GM23338 (cell line): ENCODE measurements around the gene PCTP. TPM values are rescaled to one million over a fixed set of nuclear protein-coding genes. Genes with fewer than 3 reads are reported as not detected.

Source experiments
- ATAC-seq: fragments of 200-7000 bp; cut with Tn5 transposase; 3 replicates; pipeline ENCODE4 v1.9.1; 2020
- DNase-seq: peaks from one replicate; pipeline ENCODE4 v3.0.0-alpha.2; 2015; ENCODE audit warnings: low spot score
- H2AFZ ChIP-seq: fragments of 200-600 bp; sonication (generic); 2 replicates; pipeline ENCODE4 v1.8.0; 2016; ENCODE audit warnings: antibody characterized with exemption, mild to moderate bottlenecking, moderate library complexity
- H3F3A ChIP-seq: fragments of 200-600 bp; sonication (generic); replicated peaks from 2 replicates; pipeline ENCODE4 v1.8.0; 2017; ENCODE audit warnings: antibody characterized with exemption, mixed run types, low read depth
- H3K27ac ChIP-seq: fragments of 200-600 bp; sonication (generic); 2 replicates; pipeline ENCODE4 v1.6.1; 2016; ENCODE audit warnings: low read depth
- H3K27me3 ChIP-seq: fragments of 200-600 bp; sonication (generic); 2 replicates; pipeline ENCODE4 v1.8.0; 2016; ENCODE audit warnings: mild to moderate bottlenecking, mixed run types, moderate library complexity; ENCODE audit not compliant: insufficient read depth
- H3K36me3 ChIP-seq: fragments of 200-600 bp; sonication (generic); 2 replicates; pipeline ENCODE4 v1.8.0; 2016; ENCODE audit warnings: mild to moderate bottlenecking; ENCODE audit not compliant: insufficient read depth
- H3K4me1 ChIP-seq: fragments of 200-600 bp; sonication (generic); 2 replicates; pipeline ENCODE4 v1.8.0; 2016; ENCODE audit warnings: mild to moderate bottlenecking, moderate library complexity; ENCODE audit not compliant: insufficient read depth
- H3K4me2 ChIP-seq: fragments of 200-600 bp; sonication (generic); 2 replicates; pipeline ENCODE4 v1.7.1; 2017; ENCODE audit warnings: mixed run types
- H3K4me3 ChIP-seq: fragments of 200-600 bp; sonication (generic); 2 replicates; pipeline ENCODE4 v1.6.1; 2016; ENCODE audit warnings: mixed run types
- H3K79me2 ChIP-seq: fragments of 200-600 bp; sonication (generic); replicated peaks from 2 replicates; pipeline ENCODE4 v1.8.0; 2017; ENCODE audit warnings: mild to moderate bottlenecking; ENCODE audit not compliant: insufficient read depth
- H3K9me2 ChIP-seq: fragments of 200-600 bp; sonication (generic); 2 replicates; pipeline ENCODE4 v1.8.0; 2017; ENCODE audit not compliant: insufficient read depth
- H4K20me1 ChIP-seq: fragments of 200-600 bp; sonication (generic); replicated peaks from 2 replicates; pipeline ENCODE4 v1.8.0; 2017; ENCODE audit warnings: mild to moderate bottlenecking; ENCODE audit not compliant: insufficient read depth
- H3K27ac Mint-ChIP-seq: 2 replicates; pipeline ENCODE4 v1.8.0; 2020; ENCODE audit warnings: inconsistent platforms, mild to moderate bottlenecking, moderate library complexity, mixed read lengths
- H3K27me3 Mint-ChIP-seq: 3 replicates; pipeline ENCODE4 v1.8.0; 2022; ENCODE audit warnings: low read depth, mild to moderate bottlenecking, moderate library complexity, mixed read lengths, inconsistent platforms; ENCODE audit not compliant: insufficient read depth, poor library complexity
- H3K36me3 Mint-ChIP-seq: 3 replicates; pipeline ENCODE4 v1.8.0; 2021; ENCODE audit warnings: low read depth, mild to moderate bottlenecking, inconsistent platforms, moderate library complexity, mixed read lengths
- H3K4me1 Mint-ChIP-seq: 3 replicates; pipeline ENCODE4 v1.8.0; 2020; ENCODE audit warnings: mild to moderate bottlenecking, inconsistent platforms, mixed read lengths
- H3K4me3 Mint-ChIP-seq: 3 replicates; pipeline ENCODE4 v1.8.0; 2021; ENCODE audit warnings: moderate library complexity, mild to moderate bottlenecking, inconsistent platforms, mixed read lengths
- H3K9me3 Mint-ChIP-seq: 3 replicates; pipeline ENCODE4 v1.8.0; 2020; ENCODE audit warnings: moderate library complexity, mild to moderate bottlenecking, inconsistent platforms, mixed read lengths
- CREB1 ChIP-seq: fragments of 250-450 bp; sonication (Bioruptor Pico); IDR thresholded peaks from 2 replicates; pipeline ENCODE4 v1.5.0; 2020; ENCODE audit warnings: low read depth, mild to moderate bottlenecking, moderate library complexity
- CTCF ChIP-seq, 2 experiments: fragments of 200-600 bp in 1 of 2; sonication (generic) in 1 of 2; conservative IDR thresholded peaks; 2 replicates each; pipeline versions ENCODE4 v1.5.1 to v1.6.1; 2016 to 2017; ENCODE audit warnings: antibody characterized with exemption in 2 of 2, low read depth in 2 of 2, mild to moderate bottlenecking in 2 of 2, moderate library complexity in 1 of 2
- ETS1 ChIP-seq: IDR thresholded peaks from 2 replicates; pipeline ENCODE4 v1.6.1; 2016; ENCODE audit warnings: antibody characterized with exemption
- EZH2 ChIP-seq: fragments of 200-600 bp; sonication (generic); IDR thresholded peaks from one replicate; pipeline ENCODE4 v1.8.0; 2017; ENCODE audit warnings: antibody characterized with exemption, mild to moderate bottlenecking, low read depth; ENCODE audit not compliant: unreplicated experiment
- JUNB ChIP-seq: IDR thresholded peaks from one replicate; pipeline ENCODE4 v1.6.1; 2016; ENCODE audit warnings: antibody characterized with exemption; ENCODE audit not compliant: unreplicated experiment
- NANOG ChIP-seq: IDR thresholded peaks from 2 replicates; pipeline ENCODE4 v1.6.1; 2016; ENCODE audit warnings: antibody characterized with exemption, borderline replicate concordance
- REST ChIP-seq: IDR thresholded peaks from one replicate; pipeline ENCODE4 v1.6.1; 2018; ENCODE audit warnings: antibody characterized with exemption; ENCODE audit not compliant: unreplicated experiment
- ZNF462 ChIP-seq: fragments of 250-450 bp; sonication (Bioruptor Pico); IDR thresholded peaks from 2 replicates; pipeline ENCODE4 v1.5.0; 2020; ENCODE audit warnings: mild to moderate bottlenecking, moderate library complexity
- polyA plus RNA-seq: library from polyadenylated mRNA; unstranded; fragments of >200 nt; fragmentation: Nextera tagmentation; extraction: Ambion mirVana; gene quantifications from 2 replicates; pipeline ENCODE4 v1.2.1, GENCODE V29; 2016
- total RNA-seq: library from RNA; depleted of rRNA; stranded (reverse); fragments of >200 nt; shearing (Covaris generic); gene quantifications from 2 replicates; pipeline ENCODE4 v1.2.3, GENCODE V29; 2014

The PCTP gene
- total and polyA plus RNA-seq, 2 experiments from 2014 or later: 6.4 to 12.3 TPM

- Histone ChIP-seq H3K4me3 (no peak overlapping the region), H4K20me1 (no peaks in the 10 kb centered on the region), H3K4me1 (no peaks in the 10 kb centered on the region), H2AFZ (no peak overlapping the region), H3K27me3 (no peaks in the 10 kb centered on the region), H3F3A (no peaks in the 10 kb centered on the region), H3K79me2 (0 out of 2 replicates have a peak, but pooled peaks cover 4% of the 10 kb centered on the region), H3K27ac (no peak overlapping the region), H3K36me3 (no peaks in the 10 kb centered on the region), H3K4me2 (no peak overlapping the region), H3K9me2 (no peaks in the 10 kb centered on the region)
- ATAC-seq: no peak
- no peak for DNase-seq
- peaks cover 2% of the 10 kb centered on the region; the same call in 1 of the 3 replicates for H3K36me3 Mint-ChIP-seq
- H3K27me3 Mint-ChIP-seq: no peaks in the 10 kb centered on the region
- peaks cover 3% of the 10 kb centered on the region; the same call in 1 of the 3 replicates for H3K4me1 Mint-ChIP-seq
- H3K27ac Mint-ChIP-seq: no peak overlapping the region
- H3K9me3 Mint-ChIP-seq: no peaks in the 10 kb centered on the region
- no peak overlapping the region for H3K4me3 Mint-ChIP-seq
- TF ChIP-seq EZH2: no peak
- no peak for TF ChIP-seq REST
- TF ChIP-seq ETS1: no peak
- no peak for TF ChIP-seq CTCF (conservative IDR thresholded peaks at IDR 0.05; ENCODE audit: low read depth in 2 of 2)
- TF ChIP-seq NANOG: no peak
- no peak for TF ChIP-seq JUNB
- TF ChIP-seq ZNF462 (CRISPR knock-in tag): no peak
- no peak for TF ChIP-seq CREB1 (CRISPR knock-in tag)
Measured at GRCh38 chr17:55765472-55765871, 14.6 kb downstream of the PCTP start.
